Stomach (tissue), 4 donors: ENCODE results near the gene HHLA2.

ENCODE experiments used
- CTCF ChIP-seq, 7 experiments: fragments of 450-650 bp in 4 of 7; fragments of 200-600 bp in 3 of 7; sonication (generic) in 3 of 7; IDR thresholded peaks; one replicate each; pipeline ENCODE4 v1.5.1; 2016 to 2019; ENCODE audit warnings: antibody characterized with exemption in 7 of 7, control low read depth in 2 of 7, mild to moderate bottlenecking in 1 of 7
- EP300 ChIP-seq: sonication (generic); formaldehyde crosslinking; IDR thresholded peaks from one replicate; pipeline ENCODE4 v1.6.1; 2017; ENCODE audit warnings: antibody characterized with exemption

GRCh38 chr3:108329508-108329907 lies 33.2 kb downstream of the HHLA2 start:
- TF ChIP-seq CTCF (IDR thresholded peaks at IDR 0.05) (no peak), EP300 (no peak)
